ENCODE data around the gene FNTB. TPM values are rescaled to one million over a fixed set of nuclear protein-coding genes. Genes with fewer than 3 reads are reported as not detected.

Gene FNTB
- total RNA-seq, 1 experiment from 2014 or later: 20.7 TPM

- H3K27ac Mint-ChIP-seq: peak overlapping the region in 2 of 3 experiments; percentile 3 to 18; a peak in 2 of 7 replicates
- H2AFZ ChIP-seq (ENCODE audit: low read length): no peak overlapping the region
- H4K91ac ChIP-seq (ENCODE audit: insufficient read length, low read depth, low read length): no peak overlapping the region
- H3K23ac ChIP-seq (ENCODE audit: insufficient read length, low read depth, low read length): no peak overlapping the region
- no peaks in the 10 kb centered on the region for H4K20me1 ChIP-seq (ENCODE audit: control insufficient read depth, insufficient read depth, insufficient read length)
- no peaks in the 10 kb centered on the region for H3K9me3 Mint-ChIP-seq
- H3K4me1 Mint-ChIP-seq: peaks cover 26 to 36% of the 10 kb centered on the region in 2 experiments
- H3K79me1 ChIP-seq (ENCODE audit: insufficient read depth, low read depth, low read length, poor library complexity, severe bottlenecking): no peaks in the 10 kb centered on the region
- no peak overlapping the region for H3K27ac ChIP-seq (ENCODE audit: insufficient read length, low read depth, low read length)
- no peak for TF ChIP-seq CTCF (conservative IDR thresholded peaks at IDR 0.05)
- H3K9ac ChIP-seq (ENCODE audit: extremely low read depth, insufficient read length, low read length): no peak overlapping the region
- H4K8ac ChIP-seq (replicated peaks; ENCODE audit: insufficient read length, low read depth, low read length): no peak overlapping the region
- H2BK20ac ChIP-seq (ENCODE audit: low read depth, low read length, poor library complexity, severe bottlenecking): no peak overlapping the region
- H3K79me2 ChIP-seq (ENCODE audit: insufficient read depth, low read length): no peaks in the 10 kb centered on the region
- H3K56ac ChIP-seq (ENCODE audit: insufficient read length, low read depth, low read length): no peak overlapping the region
- H3K4me3 Mint-ChIP-seq: no peak overlapping the region
- no peaks in the 10 kb centered on the region for H3K27me3 ChIP-seq (ENCODE audit: insufficient read depth, low read length)
- no peak overlapping the region for H2BK12ac ChIP-seq (ENCODE audit: insufficient read length, low read depth, low read length)
- no peak overlapping the region for H2BK120ac ChIP-seq (ENCODE audit: low read depth, low read length, poor library complexity, severe bottlenecking)
- H2BK5ac ChIP-seq (ENCODE audit: insufficient read length, low read length): no peak overlapping the region
- no peak overlapping the region for H3K4ac ChIP-seq (ENCODE audit: low read depth, low read length)
- H3K23me2 ChIP-seq (ENCODE audit: insufficient read length, low read depth, low read length, poor library complexity, severe bottlenecking): no peaks in the 10 kb centered on the region
- DNase-seq: no peak
- no peak overlapping the region for H4K5ac ChIP-seq (ENCODE audit: insufficient read length, low read depth, low read length)
- H3K27me3 Mint-ChIP-seq (ENCODE audit: low read depth): no peaks in the 10 kb centered on the region
- H2AK5ac ChIP-seq (ENCODE audit: insufficient read length, low read length): no peak overlapping the region
- peaks cover 0 to 12% (median 0%) of the 10 kb centered on the region in 3 experiments; a peak in 1 of 7 replicates for H3K36me3 Mint-ChIP-seq (ENCODE audit: insufficient read depth in 1 of 3, low read depth in 3 of 3)
- WGBS (ENCODE audit: extremely low coverage, insufficient read length, low lambda C conversion rate): 100% methylated on average over 1 of the region's 6 CpGs
- H3K14ac ChIP-seq (ENCODE audit: insufficient read depth, low read length): no peak overlapping the region
- no peak overlapping the region for H3T11ph ChIP-seq (ENCODE audit: low read length)
- no peak overlapping the region for H3K4me2 ChIP-seq (ENCODE audit: insufficient read depth, insufficient read length, low read length)
- H3K18ac ChIP-seq (ENCODE audit: insufficient read length, low read depth, low read length): no peak overlapping the region
- no peaks in the 10 kb centered on the region for H3K9me3 ChIP-seq (ENCODE audit: control insufficient read depth, low read depth, low read length)
- H3K4me1 ChIP-seq (ENCODE audit: insufficient read depth, low read length): peaks cover 10% of the 10 kb centered on the region
- H2BK15ac ChIP-seq (ENCODE audit: low read depth, low read length): no peak overlapping the region
Measured at GRCh38 chr14:65002586-65003210, 16.0 kb downstream of the FNTB start.

Measured in H9 (cell line).